SK-N-SH (cell line): Measurements from ENCODE around the gene ABCB9.

ENCODE experiments used
- CHD2 ChIP-seq: fragments of 150-350 bp; IDR thresholded peaks from 2 replicates; pipeline ENCODE4 v1.6.1; 2018; ENCODE audit warnings: low read length; ENCODE audit not compliant: partially characterized antibody
- CTCF ChIP-seq: fragments of 200-600 bp; sonication (generic); IDR thresholded peaks from 2 replicates; pipeline ENCODE4 v1.6.1; 2017; ENCODE audit warnings: antibody characterized with exemption, mild to moderate bottlenecking, moderate library complexity
- ELF1 ChIP-seq: IDR thresholded peaks from 2 replicates; pipeline ENCODE4 v1.4.0; 2012
- EP300 ChIP-seq, 2 experiments: IDR thresholded peaks; 2 replicates each; pipeline versions ENCODE4 v1.4.0 to v1.6.1; 2012; ENCODE audit warnings: borderline replicate concordance in 1 of 2, low read depth in 1 of 2, low read length in 1 of 2
- JUND ChIP-seq: IDR thresholded peaks from 2 replicates; pipeline ENCODE4 v1.4.0; 2012
- MEF2A ChIP-seq: IDR thresholded peaks from 2 replicates; pipeline ENCODE4 v1.4.0; 2012; ENCODE audit warnings: low read depth, borderline replicate concordance
- MXI1 ChIP-seq: IDR thresholded peaks from 2 replicates; pipeline ENCODE4 v1.6.1; 2012; ENCODE audit warnings: mild to moderate bottlenecking, low read depth, low read length, improper control_type of control experiment
- RFX5 ChIP-seq: IDR thresholded peaks from 2 replicates; pipeline ENCODE4 v1.6.1; 2012; ENCODE audit warnings: mild to moderate bottlenecking, improper control_type of control experiment, low read length
- TAF1 ChIP-seq: IDR thresholded peaks from 2 replicates; pipeline ENCODE4 v1.6.1; 2012; ENCODE audit warnings: low read depth, mild to moderate bottlenecking, low read length, moderate library complexity, borderline replicate concordance
- TEAD4 ChIP-seq: IDR thresholded peaks from 2 replicates; pipeline ENCODE4 v1.4.0; 2012; ENCODE audit warnings: mild to moderate bottlenecking, borderline replicate concordance; ENCODE audit not compliant: insufficient read depth
- YY1 ChIP-seq: IDR thresholded peaks from 2 replicates; pipeline ENCODE4 v1.4.0; 2012; ENCODE audit warnings: low read depth, mild to moderate bottlenecking

GRCh38 chr12:122994140-122994675 is 27.9 kb upstream of the ABCB9 start:
- no peak for TF ChIP-seq ELF1
- TF ChIP-seq CTCF, result no peak
- no peak for TF ChIP-seq JUND
- TF ChIP-seq RFX5, result no peak
- no peak for TF ChIP-seq TAF1
- no peak for TF ChIP-seq YY1
- TF ChIP-seq MEF2A, result no peak
- TF ChIP-seq TEAD4, result no peak
- TF ChIP-seq CHD2, result no peak
- no peak for TF ChIP-seq MXI1
- no peak for TF ChIP-seq EP300 (IDR thresholded peaks at IDR 0.05; ENCODE audit: borderline replicate concordance in 1 of 2, low read depth in 1 of 2, low read length in 1 of 2)
